HUES64 (cell line): Measurements from ENCODE around the gene UBAC1.

Experiments used
- H3K27ac ChIP-seq: 2 replicates; pipeline ENCODE4 v1.7.0; 2013; ENCODE audit warnings: low read depth, low read length, inconsistent platforms
- H3K27me3 ChIP-seq: 2 replicates; pipeline ENCODE4 v1.6.1; 2013; ENCODE audit warnings: mild to moderate bottlenecking, low read length; ENCODE audit not compliant: insufficient read depth
- H3K36me3 ChIP-seq: 2 replicates; pipeline ENCODE4 v1.6.1; 2013; ENCODE audit warnings: mild to moderate bottlenecking, low read length; ENCODE audit not compliant: insufficient read depth
- H3K4me1 ChIP-seq: 2 replicates; pipeline ENCODE4 v1.6.1; 2013; ENCODE audit warnings: mild to moderate bottlenecking, low read length, moderate library complexity; ENCODE audit not compliant: insufficient read depth
- H3K4me3 ChIP-seq: 2 replicates; pipeline ENCODE4 v1.5.1; 2013; ENCODE audit warnings: mild to moderate bottlenecking, low read length, moderate library complexity
- H3K9ac ChIP-seq: 2 replicates; pipeline ENCODE4 v1.6.1; 2013; ENCODE audit warnings: mild to moderate bottlenecking, low read depth, low read length
- H3K9me3 ChIP-seq: 2 replicates; pipeline ENCODE4 v1.6.1; 2013; ENCODE audit warnings: low read depth, low read length; ENCODE audit not compliant: insufficient read depth
- WGBS: fragments of 150-250, 120-280 bp; methylation state at CpG from one replicate; pipeline ENCODE4 v1.1.7; 2013; ENCODE audit warnings: missing lambda C conversion rate; 5-methylcytosine and 5-hydroxymethylcytosine counted together

UBAC1 gene

DNA sequence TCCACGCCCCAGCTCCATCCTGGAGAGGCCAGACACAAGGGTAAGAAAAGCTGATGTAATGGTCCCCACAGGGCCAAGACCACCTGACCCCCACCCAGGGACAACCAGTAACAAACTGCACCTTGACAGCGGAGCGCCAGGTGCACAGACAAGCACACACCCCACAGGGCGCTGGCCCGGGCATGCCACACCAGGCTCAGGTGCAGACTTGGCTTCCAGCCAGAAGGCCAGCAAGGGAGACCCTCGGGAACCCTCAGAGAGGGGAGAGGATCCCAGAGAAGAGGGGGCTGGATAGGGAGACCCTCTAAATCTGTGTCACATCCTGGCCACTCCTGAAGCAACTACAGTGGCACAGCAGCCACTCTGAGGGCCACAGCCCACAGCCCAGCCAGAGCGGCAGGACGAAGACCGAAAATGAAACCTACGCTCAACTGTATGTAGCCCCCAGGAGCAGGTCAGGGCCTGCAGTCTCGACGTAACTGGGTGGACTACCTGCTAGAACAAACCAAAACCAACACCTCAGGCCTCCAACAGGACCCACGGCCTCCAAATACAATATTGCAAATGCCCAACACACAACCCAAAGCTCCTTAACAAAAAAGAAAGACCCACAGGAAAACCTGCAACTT lies 72.3 kb downstream of the UBAC1 start:
- H3K36me3 ChIP-seq: no peaks in the 10 kb centered on the region
- H3K27ac ChIP-seq: no peak overlapping the region
- H3K4me1 ChIP-seq: peaks cover 70% of the 10 kb centered on the region
- no peaks in the 10 kb centered on the region for H3K9me3 ChIP-seq
- H3K4me3 ChIP-seq: no peak overlapping the region
- no peaks in the 10 kb centered on the region for H3K27me3 ChIP-seq
- H3K9ac ChIP-seq: no peak overlapping the region
- WGBS: 93% methylated on average over 13 of the region's 13 CpGs

GRCh38 chr9:135888126-135888765 lies 72.9 kb downstream of the UBAC1 start:
- H3K36me3 ChIP-seq: no peaks in the 10 kb centered on the region
- no peak overlapping the region for H3K4me3 ChIP-seq

DNA sequence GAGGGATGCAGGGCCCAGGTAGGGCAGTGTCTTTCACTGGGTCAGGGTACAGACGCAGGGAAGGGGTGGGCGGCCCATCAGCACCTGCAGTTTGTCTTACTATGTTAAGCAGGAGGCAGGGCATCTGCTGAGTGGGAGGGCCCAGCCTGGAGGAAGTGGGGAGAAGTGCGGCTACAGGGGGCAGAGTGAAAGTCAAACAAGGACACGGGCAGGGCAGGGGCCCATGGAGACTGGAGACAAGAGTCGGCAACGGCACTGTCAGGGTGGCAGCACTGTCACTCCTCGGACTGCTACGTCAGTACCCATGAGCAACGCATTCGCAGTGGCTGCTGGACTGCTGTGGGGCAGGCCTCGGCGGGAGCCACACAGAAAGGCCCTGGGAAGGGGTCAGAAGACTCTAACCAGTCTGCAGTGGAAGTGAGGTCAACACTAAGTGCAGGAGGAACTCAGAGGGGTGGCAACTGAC lies 73.6 kb downstream of the UBAC1 start:
- Histone ChIP-seq H3K9me3 (no peaks in the 10 kb centered on the region), H3K36me3 (peaks cover 4% of the 10 kb centered on the region; the same call in 1 of the 2 replicates), H3K9ac (no peak overlapping the region; the same call in 1 of the 2 replicates), H3K4me1 (peaks cover 66% of the 10 kb centered on the region), H3K4me3 (no peak overlapping the region), H3K27ac (peak overlapping the region; percentile 59), H3K27me3 (no peaks in the 10 kb centered on the region)
- 55% methylated on average over 12 of the region's 12 CpGs for WGBS

More at GRCh38 chr9:135888126-135888765, 72.9 kb downstream of the UBAC1 start:
- Histone ChIP-seq H3K27me3 (no peaks in the 10 kb centered on the region), H3K9ac (no peak overlapping the region; the same call in 1 of the 2 replicates), H3K4me1 (peaks cover 66% of the 10 kb centered on the region), H3K9me3 (no peaks in the 10 kb centered on the region), H3K27ac (peak overlapping the region; percentile 59)
- 89% methylated on average over 22 of the region's 22 CpGs for WGBS

- H3K9me3 ChIP-seq: no peaks in the 10 kb centered on the region
- no peaks in the 10 kb centered on the region for H3K27me3 ChIP-seq
- H3K9ac ChIP-seq: no peak overlapping the region
- peaks cover 6% of the 10 kb centered on the region; the same call in 1 of the 2 replicates for H3K36me3 ChIP-seq
- H3K27ac ChIP-seq: no peak overlapping the region
- 82% methylated on average over 18 of the region's 18 CpGs for WGBS
- peaks cover 66% of the 10 kb centered on the region for H3K4me1 ChIP-seq
- H3K4me3 ChIP-seq: no peak overlapping the region
These were observed 74.1 kb downstream of the UBAC1 start for GRCh38 chr9:135887021-135887507.

- peaks cover 10% of the 10 kb centered on the region; the same call in 1 of the 2 replicates for H3K36me3 ChIP-seq
- H3K9me3 ChIP-seq: no peaks in the 10 kb centered on the region
- 93% methylated on average over 21 of the region's 21 CpGs for WGBS
- H3K4me1 ChIP-seq: peaks cover 59% of the 10 kb centered on the region
- no peak overlapping the region for H3K9ac ChIP-seq
- no peaks in the 10 kb centered on the region for H3K27me3 ChIP-seq
- H3K4me3 ChIP-seq: no peak overlapping the region
- H3K27ac ChIP-seq: no peak overlapping the region
These were observed 74.8 kb downstream of the UBAC1 start for GRCh38 chr9:135886147-135886981.

- no peak overlapping the region for H3K27ac ChIP-seq
These were observed 75.9 kb downstream of the UBAC1 start for GRCh38 chr9:135885100-135885853.

DNA sequence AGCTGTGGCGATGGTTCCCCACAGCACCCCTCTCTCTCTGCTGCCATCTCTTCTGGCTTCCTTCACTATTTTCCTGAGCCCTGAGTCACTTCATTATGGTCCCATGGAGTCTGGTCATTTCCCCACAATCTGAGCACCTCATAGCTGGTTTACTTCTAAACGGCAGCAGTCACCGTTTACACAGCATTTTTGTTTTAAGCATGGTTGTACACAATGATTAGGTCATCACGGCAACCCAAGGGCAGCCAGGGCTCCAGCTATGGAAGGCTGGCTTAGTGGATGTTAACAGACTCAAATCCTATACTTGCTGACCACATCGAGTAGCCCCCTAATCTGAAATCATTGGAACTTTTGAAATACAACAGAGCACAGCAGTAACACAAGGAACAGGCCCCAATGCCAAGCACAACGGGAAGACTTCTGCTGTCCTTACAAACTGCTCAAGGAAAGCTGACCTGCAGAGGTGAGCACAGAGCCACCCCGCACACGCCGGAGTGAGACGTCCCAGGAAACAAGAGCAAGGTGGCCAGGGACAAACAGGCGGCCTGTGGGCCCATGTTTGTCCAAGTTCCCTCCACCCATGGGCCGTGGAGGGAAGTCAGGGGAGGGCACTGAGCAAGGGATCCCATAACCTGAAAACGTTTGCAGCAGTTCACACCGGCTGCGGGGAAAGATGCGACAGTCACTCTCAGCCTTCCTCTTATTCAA lies 76.7 kb downstream of the UBAC1 start:
- peaks cover 15% of the 10 kb centered on the region for H3K36me3 ChIP-seq
- H3K27me3 ChIP-seq: no peaks in the 10 kb centered on the region
- H3K4me1 ChIP-seq: peaks cover 44% of the 10 kb centered on the region
- no peaks in the 10 kb centered on the region for H3K9me3 ChIP-seq
- H3K27ac ChIP-seq: no peak overlapping the region
- H3K9ac ChIP-seq: no peak overlapping the region; the same call in 1 of the 2 replicates
- WGBS: 92% methylated on average over 16 of the region's 16 CpGs
- no peak overlapping the region for H3K4me3 ChIP-seq

More at GRCh38 chr9:135885100-135885853, 75.9 kb downstream of the UBAC1 start:
- H3K36me3 ChIP-seq: peaks cover 13% of the 10 kb centered on the region; the same call in 1 of the 2 replicates
- no peaks in the 10 kb centered on the region for H3K27me3 ChIP-seq
- 89% methylated on average over 7 of the region's 7 CpGs for WGBS
- H3K9ac ChIP-seq: no peak overlapping the region
- no peak overlapping the region for H3K4me3 ChIP-seq
- no peaks in the 10 kb centered on the region for H3K9me3 ChIP-seq
- H3K4me1 ChIP-seq: peaks cover 52% of the 10 kb centered on the region

DNA sequence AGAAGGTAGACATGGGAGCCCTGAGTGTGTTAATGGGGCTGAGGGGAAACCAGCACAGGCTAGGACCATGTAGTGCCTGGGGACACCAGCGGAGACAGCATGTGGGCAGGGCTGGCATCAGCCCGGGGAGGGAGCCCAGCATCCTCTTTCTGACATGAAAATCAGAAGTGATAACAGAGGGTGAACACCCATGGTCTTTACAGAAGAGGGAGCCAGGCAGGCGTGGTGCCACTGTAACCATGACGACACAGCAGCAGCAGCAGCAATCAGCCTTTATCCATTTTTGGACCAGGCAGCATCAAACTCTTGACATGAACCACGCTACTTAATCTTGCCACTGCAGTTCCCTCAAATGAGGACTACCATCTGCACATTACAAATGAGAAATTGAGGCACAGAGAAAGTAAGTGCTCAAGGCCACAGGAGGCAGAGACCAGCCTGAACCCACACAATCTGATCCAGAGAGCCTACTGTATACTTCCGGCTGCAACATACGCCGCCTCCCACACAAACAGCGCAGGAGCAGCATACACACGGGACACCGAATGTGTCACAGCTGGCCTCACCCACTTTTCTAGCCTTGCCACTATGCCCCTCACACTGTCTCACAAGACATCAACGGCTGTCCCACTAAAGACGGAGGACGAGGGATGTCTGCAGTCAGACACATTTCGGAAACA lies 77.6 kb downstream of the UBAC1 start:
- Histone ChIP-seq H3K27ac (no peak overlapping the region), H3K9ac (no peak overlapping the region), H3K4me1 (peaks cover 44% of the 10 kb centered on the region), H3K36me3 (peaks cover 15% of the 10 kb centered on the region), H3K27me3 (no peaks in the 10 kb centered on the region), H3K9me3 (no peaks in the 10 kb centered on the region), H3K4me3 (no peak overlapping the region)
- WGBS: 89% methylated on average over 15 of the region's 15 CpGs
